GM23248 (cell line): ENCODE data around the gene SOX6.

ENCODE experiments used
- EZH2 ChIP-seq: fragments of 200-600 bp; sonication (generic); IDR thresholded peaks from 2 replicates; pipeline ENCODE4 v1.6.1; 2018; ENCODE audit warnings: antibody characterized with exemption, mild to moderate bottlenecking; ENCODE audit not compliant: insufficient read depth, poor library complexity, severe bottlenecking
- EZH2phosphoT487 ChIP-seq: fragments of 200-600 bp; sonication (generic); IDR thresholded peaks from 2 replicates; pipeline ENCODE4 v1.6.1; 2018; ENCODE audit warnings: antibody characterized with exemption, moderate library complexity, mild to moderate bottlenecking, low read depth; ENCODE audit not compliant: insufficient read depth

DNA sequence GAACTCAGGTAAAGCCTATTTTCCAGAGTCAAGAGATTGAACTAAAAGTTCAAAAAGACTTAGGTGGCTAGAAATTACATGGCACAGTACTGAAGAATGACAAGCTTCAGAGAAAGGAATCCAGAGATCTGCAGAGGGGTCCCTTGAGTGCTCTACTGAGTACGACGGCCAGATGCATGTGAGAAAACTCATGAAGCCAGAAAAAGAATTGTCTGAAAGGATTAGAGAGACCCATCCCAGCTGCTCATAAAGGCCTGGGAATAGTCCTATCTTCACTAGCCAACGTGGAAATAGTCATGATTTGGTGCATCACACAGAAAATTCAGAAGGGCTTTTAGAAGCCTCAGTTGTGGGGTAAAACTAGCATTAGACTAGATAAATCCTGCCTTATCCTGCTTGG is 91.3 kb downstream of the SOX6 start:
- TF ChIP-seq EZH2 (no peak), EZH2phosphoT487 (no peak)
